Measurements from ENCODE around the gene GRID1. TPM values are rescaled to one million over a fixed set of nuclear protein-coding genes. Genes with fewer than 3 reads are reported as not detected.

The GRID1 gene
- total and polyA plus RNA-seq, 10 of the 15 experiments (the other 5 are each of a cell fraction or from before 2014, with no cell fraction given): 0.04 to 0.62 (median 0.08) TPM; not detected in 5

GRCh38 chr10:86075512-86075911 lies 291.1 kb downstream of the GRID1 start (continued):
- TF ChIP-seq PRDM15 (CRISPR knock-in tag; IDR thresholded peaks at IDR 0.05) (no peak), NFYB (IDR thresholded peaks at IDR 0.05; ENCODE audit: insufficient read depth, low read depth, low read length) (no peak), RUNX3 (IDR thresholded peaks at IDR 0.05; ENCODE audit: low read length) (no peak), SIX5 (IDR thresholded peaks at IDR 0.05; ENCODE audit: low read depth, low read length, severe bottlenecking) (no peak), ZNF207 (IDR thresholded peaks at IDR 0.05; ENCODE audit: borderline replicate concordance) (no peak)

- no peak for FAIRE-seq
- in situ Hi-C loops (cut with MboI): no loop called here
- TF ChIP-seq NKRF (conservative IDR thresholded peaks at IDR 0.05) (no peak), POU2F2 (IDR thresholded peaks at IDR 0.05; ENCODE audit: borderline replicate concordance, low read depth, low read length) (no peak), CTCF (IDR thresholded peaks at IDR 0.05 in 2 of 3, conservative IDR thresholded peaks at IDR 0.05 in 1 of 3; ENCODE audit: control insufficient read depth in 2 of 3, extremely low read depth in 1 of 3, insufficient read depth in 1 of 3, low read depth in 3 of 3, low read length in 3 of 3) (no peak), RAD51 (IDR thresholded peaks at IDR 0.05) (no peak), E2F4 (IDR thresholded peaks at IDR 0.05; ENCODE audit: low read depth, low read length) (no peak), WRNIP1 (IDR thresholded peaks at IDR 0.05; ENCODE audit: borderline replicate concordance, low read depth, low read length) (no peak), ZNF274 (IDR thresholded peaks at IDR 0.05; ENCODE audit: insufficient read depth, insufficient read length) (no peak), CHD4 (IDR thresholded peaks at IDR 0.05) (no peak), LARP7 (IDR thresholded peaks at IDR 0.05) (no peak)
Measured at GRCh38 chr10:86074294-86074693, 292.3 kb downstream of the GRID1 start.

More at GRCh38 chr10:86074294-86074693, 292.3 kb downstream of the GRID1 start:
- H3K9ac ChIP-seq (ENCODE audit: control insufficient read depth, insufficient read depth, low read length): no peak overlapping the region
- H3K4me3 ChIP-seq: no peak overlapping the region
- SMC1A ChIA-PET (ENCODE audit: uncharacterized antibody, unreplicated experiment): no interaction called here
- DNase-seq (ENCODE audit: low read depth, low spot score): no peak
- no peak overlapping the region for H3K4me2 ChIP-seq (ENCODE audit: control insufficient read depth, insufficient read depth)
- no TSS peak for BruUV-seq (replicated peaks)
- intact Hi-C loops (cut with micrococcal nuclease; ENCODE audit: unreplicated experiment): no loop called here
- H3K36me3 ChIP-seq (ENCODE audit: control insufficient read depth in 2 of 2, insufficient read depth in 2 of 2, low read length in 1 of 2): no peaks in the 10 kb centered on the region
- H3K4me1 ChIP-seq (ENCODE audit: control insufficient read depth, insufficient read depth, low read length): no peaks in the 10 kb centered on the region
- H4K20me1 ChIP-seq (ENCODE audit: control insufficient read depth, insufficient read depth): no peaks in the 10 kb centered on the region
- CTCF ChIA-PET: no interaction called here
- H3K27ac ChIP-seq (ENCODE audit: control insufficient read depth, insufficient read depth): no peak overlapping the region
- H3K79me2 ChIP-seq (ENCODE audit: control insufficient read depth, insufficient read depth, low read length): no peaks in the 10 kb centered on the region
- POLR2A ChIA-PET: no interaction called here
- WGBS (ENCODE audit: insufficient coverage, insufficient replicate concordance, low lambda C conversion rate, missing lambda C conversion rate): 49% methylated on average over 5 of the region's 5 CpGs
- H3K9me3 ChIP-seq (replicated peaks; ENCODE audit: control insufficient read depth, insufficient read depth, low read length): no peaks in the 10 kb centered on the region
- no peak overlapping the region for H2AFZ ChIP-seq (ENCODE audit: control insufficient read depth, low read depth, low read length)
- no peak for ATAC-seq
- RAD21 ChIA-PET (ENCODE audit: unreplicated experiment): no interaction called here
- H3K27me3 ChIP-seq (replicated peaks in 1 of 2; ENCODE audit: control insufficient read depth in 2 of 2, insufficient read depth in 2 of 2, low read length in 1 of 2): 0 out of 4 replicates have a peak, but pooled peaks cover 0 to 1% of the 10 kb centered on the region in 2 experiments
